ENCODE results near the gene BAD. TPM values are rescaled to one million over a fixed set of nuclear protein-coding genes. Genes with fewer than 3 reads are reported as not detected.

Gene BAD
- polyA plus RNA-seq, 5 donors: 38.7 to 87.5 (median 51.3) TPM

GRCh38 chr11:64298966-64299846, 14.7 kb upstream of the BAD start:
- no peak for DNase-seq

GRCh38 chr11:64297699-64298358, 13.4 kb upstream of the BAD start:
- DNase-seq: no peak

- no peak for DNase-seq
Measured at GRCh38 chr11:64296830-64297698, 12.6 kb upstream of the BAD start.

- DNase-seq: no peak
Measured at GRCh38 chr11:64296236-64296635, 11.8 kb upstream of the BAD start.

GRCh38 chr11:64295760-64296159, 11.3 kb upstream of the BAD start:
- DNase-seq: no peak

DNA sequence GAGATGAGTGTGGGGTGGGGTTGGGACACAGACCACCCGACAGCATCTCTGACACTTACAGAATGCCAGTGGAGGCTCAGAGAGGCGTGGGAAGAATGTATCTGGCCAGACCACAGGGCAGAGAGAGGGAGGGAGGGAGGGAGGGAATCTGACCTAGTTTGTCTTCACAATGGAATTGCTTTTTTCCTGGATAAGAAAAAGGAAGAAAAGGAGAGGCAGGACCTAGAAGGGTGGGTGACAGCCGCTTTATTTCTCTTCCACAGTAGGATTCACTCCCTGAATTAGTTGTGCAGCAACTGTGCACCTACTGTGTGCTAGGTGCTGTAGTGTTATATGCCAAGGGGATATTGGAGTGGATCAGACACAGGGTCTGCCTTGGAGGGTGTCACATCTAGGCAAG, 10.3 kb upstream of the BAD start:
- DNase-seq: no peak

DNA sequence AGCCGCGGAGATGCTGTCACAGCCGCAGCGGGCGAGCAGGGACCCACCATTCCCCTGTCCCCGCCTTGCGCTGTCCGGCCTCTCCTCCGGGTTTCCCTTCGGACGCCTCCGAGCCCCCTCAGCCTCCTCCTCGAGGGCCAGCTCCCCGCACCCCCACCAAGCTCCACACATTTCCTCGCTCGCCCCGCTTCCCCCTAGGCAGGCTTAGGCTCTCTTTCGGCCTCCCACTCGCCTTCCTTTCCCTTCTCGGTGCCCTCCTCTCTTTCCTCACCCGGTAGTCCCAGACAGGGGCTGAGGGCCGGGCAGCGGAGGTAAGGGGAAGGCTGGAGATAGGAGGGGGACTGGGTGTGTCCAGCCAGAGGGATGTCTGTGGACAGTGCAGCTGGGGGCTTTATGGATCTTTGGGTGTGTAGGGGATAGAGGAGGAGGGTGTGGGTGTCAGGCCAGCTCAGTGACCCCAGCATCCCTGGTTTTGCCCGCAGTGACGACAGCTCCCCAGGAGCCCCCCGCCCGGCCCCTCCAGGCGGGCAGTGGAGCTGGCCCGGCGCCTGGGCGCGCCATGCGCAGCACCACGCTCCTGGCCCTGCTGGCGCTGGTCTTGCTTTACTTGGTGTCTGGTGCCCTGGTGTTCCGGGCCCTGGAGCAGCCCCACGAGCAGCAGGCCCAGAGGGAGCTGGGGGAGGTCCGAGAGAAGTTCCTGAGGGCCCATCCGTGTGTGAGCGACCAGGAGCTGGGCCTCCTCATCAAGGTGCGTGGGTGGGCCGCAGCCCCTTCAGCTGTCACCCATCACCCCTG, 8.2 kb upstream of the BAD start:
- no peak for DNase-seq

GRCh38 chr11:64291752-64292459, 7.4 kb upstream of the BAD start:
- DNase-seq: no peak

DNA sequence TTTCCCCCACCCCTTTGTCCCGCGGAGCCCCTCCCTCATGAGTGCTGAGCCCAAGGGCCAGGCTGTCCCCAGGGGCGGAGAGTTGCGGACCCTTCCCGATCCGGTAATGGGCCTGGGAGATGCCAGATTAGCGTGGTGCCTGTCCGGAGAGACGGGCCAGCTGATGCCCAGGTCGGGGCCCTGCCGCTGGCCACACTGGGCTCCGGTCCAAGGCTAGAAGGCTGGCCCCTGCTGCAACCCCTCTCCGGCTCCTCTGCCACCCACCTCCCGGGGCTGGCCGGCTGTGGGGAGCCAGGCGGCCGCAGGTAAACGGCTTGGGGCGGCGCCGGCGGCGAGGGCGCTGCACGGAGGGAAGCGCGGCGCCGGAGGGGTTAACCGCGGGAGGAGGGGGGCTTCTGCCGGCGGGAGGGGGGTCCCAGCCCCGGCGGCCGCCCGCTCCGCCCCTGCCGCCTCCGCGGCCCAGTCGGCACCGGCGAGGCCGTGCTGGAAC, 6.8 kb upstream of the BAD start, which contains the start of gene KCNK4:
Gene KCNK4 (plus strand): TSS at position 41 of the 490 bp plus-strand sequence. CDS start 1,717 bp downstream, outside the sequence.
- no peak for DNase-seq

DNA sequence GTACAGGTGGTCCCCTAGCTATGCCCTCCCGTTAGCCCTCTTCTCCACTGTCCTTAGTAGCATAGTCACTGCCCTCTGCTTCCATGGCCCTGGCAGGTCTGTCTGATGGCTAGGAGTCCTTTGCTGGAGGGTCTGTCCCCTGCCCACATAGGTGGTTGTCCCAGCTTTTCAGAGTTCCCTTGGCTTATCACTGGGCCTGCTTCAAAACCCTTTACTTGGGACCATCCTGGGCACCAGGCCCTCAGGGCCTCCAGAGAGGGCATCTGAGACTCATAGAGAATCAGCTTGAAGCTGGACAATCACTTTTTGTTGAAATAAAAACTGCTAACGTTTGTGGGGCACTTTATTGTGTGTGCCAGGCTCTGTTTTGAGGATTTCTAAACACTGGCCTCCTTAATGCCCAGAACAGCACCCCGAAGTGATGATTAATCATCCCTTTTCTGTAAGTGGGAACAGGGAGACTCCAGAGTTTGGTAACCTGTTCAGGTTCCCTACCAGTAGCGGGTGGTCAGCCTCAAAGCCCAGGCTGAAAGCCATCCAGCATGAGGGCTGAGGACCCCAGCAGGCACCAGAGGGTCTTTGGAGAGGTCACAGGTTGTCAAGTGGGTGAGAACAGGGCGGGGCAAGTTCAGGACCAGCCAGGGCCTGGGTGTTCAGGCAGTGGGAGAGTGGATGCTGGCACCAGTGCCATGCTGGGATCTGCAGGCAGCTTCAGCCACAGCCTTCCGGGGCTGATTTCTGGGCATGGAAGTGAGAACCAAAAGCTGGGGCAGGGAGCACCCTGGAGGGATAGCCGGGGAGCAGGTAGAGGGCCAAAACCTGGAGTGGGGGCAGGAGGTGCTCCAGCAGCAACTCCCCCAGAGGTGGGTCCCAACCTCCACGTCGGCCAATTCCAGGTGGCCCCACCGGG, 6.1 kb upstream of the BAD start:
- no peak for DNase-seq

- DNase-seq: no peak
Measured at GRCh38 chr11:64289002-64289564, 4.6 kb upstream of the BAD start.

- DNase-seq: no peak
Measured at GRCh38 chr11:64288353-64288750, 3.9 kb upstream of the BAD start.

DNA sequence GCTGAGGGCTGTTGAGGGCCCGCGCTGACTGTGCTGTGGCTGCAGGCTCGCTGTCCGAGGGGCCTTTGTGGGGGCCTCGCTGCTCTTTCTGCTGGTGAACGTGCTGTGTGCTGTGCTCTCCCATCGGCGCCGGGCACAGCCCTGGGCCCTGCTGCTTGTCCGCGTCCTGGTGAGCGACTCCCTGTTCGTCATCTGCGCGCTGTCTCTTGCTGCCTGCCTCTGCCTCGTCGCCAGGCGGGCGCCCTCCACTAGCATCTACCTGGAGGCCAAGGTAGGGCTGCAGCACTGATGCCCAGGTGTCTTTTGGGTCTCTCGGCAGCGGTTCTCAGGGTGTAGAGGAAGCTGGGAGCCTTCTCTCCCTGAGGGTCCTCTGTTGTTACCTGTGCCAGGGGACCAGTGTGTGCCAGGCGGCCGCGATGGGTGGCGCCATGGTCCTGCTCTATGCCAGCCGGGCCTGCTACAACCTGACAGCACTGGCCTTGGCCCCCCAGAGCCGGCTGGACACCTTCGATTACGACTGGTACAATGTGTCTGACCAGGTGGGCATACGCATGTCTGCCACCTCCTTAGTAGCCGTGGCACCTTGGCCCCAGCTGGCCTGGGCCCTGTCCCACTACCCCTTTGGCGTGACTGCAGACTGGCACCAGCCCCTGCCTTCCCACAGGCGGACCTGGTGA, 3.3 kb upstream of the BAD start:
- DNase-seq: no peak

DNA sequence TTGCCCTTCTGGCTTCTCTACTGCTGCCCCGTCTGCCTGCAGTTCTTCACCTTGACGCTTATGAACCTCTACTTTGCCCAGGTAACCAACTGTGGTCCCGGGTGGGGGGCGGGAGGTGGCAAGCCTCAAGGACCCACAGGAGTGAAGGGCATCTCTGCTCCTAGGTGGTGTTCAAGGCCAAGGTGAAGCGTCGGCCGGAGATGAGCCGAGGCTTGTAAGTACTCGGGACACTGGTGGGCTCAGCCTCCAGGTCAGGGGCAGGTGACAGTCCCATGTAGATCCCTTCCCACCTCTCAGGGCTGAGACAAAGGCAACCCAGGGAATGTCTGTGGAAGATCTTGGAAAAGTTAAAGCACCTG, 2.3 kb upstream of the BAD start:
- no peak for DNase-seq

- no peak for DNase-seq
Measured at GRCh38 chr11:64285885-64286800, 1.7 kb upstream of the BAD start.

DNA sequence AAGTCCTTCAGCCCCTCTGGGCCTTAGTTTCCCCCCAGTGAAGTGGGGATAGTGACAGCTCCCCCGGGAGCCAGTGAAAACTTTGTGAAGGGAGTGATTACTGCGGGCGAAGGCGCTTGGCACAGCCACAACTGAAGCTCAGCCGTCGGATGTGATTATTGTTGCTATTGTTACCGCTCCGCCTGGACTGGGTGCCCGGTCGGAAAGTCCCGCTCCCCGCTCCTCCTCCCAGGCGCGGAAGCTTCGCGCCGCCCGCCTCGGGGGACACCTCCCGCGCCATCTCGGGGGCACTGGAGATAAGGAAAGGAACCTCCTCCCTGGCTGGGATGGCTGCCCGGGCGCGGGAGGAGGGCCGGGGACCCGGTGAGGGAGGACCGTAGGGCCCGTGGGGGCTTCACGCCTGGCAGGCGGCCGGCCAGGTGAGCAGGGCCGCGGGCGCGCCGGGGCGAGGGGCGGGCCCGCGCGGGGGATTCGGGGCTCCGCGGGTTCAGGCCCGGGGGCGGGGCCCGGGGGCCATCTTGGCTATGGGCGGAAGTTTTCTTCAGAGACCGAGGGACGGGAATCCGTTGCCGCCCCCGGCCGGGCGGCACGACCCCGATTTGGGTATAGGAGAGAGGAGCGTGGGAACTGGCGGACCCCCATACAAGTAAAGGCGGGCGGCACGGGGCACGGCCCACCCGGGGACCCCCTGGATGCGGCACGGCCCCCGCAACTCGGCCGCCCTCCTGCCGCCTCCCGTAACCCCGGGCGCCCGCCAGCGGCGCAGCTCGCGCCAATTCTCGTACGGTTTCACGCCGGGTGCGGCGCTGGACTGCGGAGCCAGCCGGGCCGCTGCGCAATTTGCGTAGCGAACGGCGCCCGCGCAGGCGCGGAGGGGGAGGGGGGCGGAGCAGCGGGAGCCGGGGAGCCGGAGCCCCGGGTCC, 758 bp upstream of the BAD start, which contains the start of gene GPR137:
Gene GPR137 (plus strand): TSS at position 887 of the 923 bp plus-strand sequence. CDS start 677 bp downstream, outside the sequence.
- DNase-seq: peak; percentile 90 to 91
